ENCODE data around the gene IDI2. TPM values are rescaled to one million over a fixed set of nuclear protein-coding genes. Genes with fewer than 3 reads are reported as not detected.
"Not testable (repeated sequence)": the region's sequence is repeated elsewhere in the genome, so short reads cannot be mapped to it uniquely, and the experiment has no call there.

Gene IDI2
- not detected for polyA plus RNA-seq (ENCODE audit: insufficient read length in 3 of 3)

GRCh38 chr10:1025683-1026082, at the start of gene IDI2:
IDI2 (minus strand) TSS chr10:1025859; CDS start chr10:1024723, 1,136 bp downstream.
- DNase-seq (ENCODE audit: low read depth in 3 of 3, low spot score in 2 of 3), result no peak

- DNase-seq (ENCODE audit: low read depth in 3 of 3, low spot score in 2 of 3), result no peak
Observed at GRCh38 chr10:1074748-1075308, 49.2 kb upstream of the IDI2 start.

- no peak for DNase-seq (ENCODE audit: low read depth in 3 of 3, low spot score in 2 of 3)
Observed at GRCh38 chr10:1074052-1074747, 48.5 kb upstream of the IDI2 start.

DNA sequence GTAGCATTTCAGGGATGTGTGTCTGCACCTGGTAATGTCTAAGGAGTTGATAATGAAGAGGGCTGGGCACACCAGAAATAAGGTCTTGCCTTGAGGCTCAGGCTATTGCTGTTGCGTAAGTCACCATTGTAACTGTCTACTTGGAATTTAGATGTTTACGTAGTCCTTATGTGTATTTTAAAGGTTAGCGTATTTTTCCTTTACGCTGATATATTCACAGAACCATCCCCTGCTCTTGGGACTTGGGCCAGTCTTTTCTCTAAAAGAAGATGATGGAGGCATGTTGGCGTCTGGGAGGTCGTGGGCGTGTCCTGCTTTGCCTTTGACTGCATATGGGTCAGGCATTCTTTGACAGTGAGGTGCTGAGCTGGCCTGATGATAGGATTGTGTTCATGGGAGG, 45.3 kb upstream of the IDI2 start:
- no peak for DNase-seq (ENCODE audit: low read depth in 3 of 3, low spot score in 2 of 3)

GRCh38 chr10:1068380-1069361, 43.0 kb upstream of the IDI2 start:
- DNase-seq (ENCODE audit: low read depth in 3 of 3, low spot score in 2 of 3), result no peak

DNA sequence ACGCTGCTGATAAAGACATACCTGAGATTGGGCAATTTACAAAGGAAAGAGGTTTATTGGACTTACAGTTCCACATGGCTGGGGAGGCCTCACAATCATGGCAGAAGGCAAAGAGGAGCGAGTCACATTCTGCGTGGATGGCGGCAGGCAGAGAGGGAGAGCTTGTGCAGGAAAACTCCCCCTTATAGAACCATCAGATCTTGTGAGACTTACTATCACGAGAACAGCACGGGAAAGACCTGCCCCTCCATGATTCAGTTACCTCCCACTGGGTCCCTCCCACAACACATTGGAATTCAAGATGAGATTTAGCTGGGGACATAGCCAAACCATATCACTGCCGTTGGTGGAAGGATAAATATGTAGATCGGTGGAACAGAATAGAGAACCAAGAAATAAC, 41.1 kb upstream of the IDI2 start:
- DNase-seq (ENCODE audit: low read depth in 3 of 3, low spot score in 2 of 3), result not testable (repeated sequence)

GRCh38 chr10:1064964-1065247, 39.2 kb upstream of the IDI2 start:
- DNase-seq (ENCODE audit: low read depth in 3 of 3, low spot score in 2 of 3), result no peak

- no peak for DNase-seq (ENCODE audit: low read depth in 3 of 3, low spot score in 2 of 3)
Observed at GRCh38 chr10:1063232-1063865, 37.7 kb upstream of the IDI2 start.

DNA sequence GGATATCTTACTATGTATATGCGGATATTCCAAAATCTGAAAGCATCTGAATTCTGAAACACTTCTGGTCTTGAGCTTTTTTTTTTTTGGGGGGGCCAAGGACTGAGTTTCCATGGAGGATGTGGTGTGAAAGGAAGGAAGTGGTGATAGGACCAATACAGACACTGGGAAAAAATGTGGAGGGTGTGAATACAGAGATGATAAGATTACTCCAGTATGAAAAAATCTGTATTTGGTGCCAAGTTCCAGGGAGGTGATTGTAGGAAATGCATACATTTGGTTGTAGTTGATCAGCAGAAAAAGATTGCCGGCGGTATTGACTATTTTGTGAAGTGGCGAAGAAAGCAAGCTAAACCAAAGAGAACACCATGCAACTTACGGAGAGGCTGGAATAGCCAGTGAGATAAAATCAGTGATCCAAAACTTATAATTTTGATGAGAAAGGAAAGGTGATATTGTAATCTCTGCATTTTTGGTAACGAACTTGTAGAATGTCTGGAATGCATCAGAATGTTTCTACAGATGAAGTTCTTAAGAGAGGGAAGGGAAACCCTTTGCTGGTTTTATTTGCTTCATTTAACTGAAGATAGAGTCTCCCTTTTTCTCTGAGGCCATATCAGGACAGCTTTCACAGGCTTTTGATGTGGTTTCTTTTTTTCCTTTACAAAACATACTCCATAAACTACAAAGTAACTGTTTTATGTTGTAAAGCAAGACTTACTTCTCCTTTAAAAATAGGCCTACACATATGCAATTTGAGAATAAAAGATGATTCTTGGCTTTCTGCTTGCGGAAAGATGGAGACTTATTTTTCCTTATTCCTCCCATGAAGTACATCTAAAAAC, 36.5 kb upstream of the IDI2 start:
- no peak for DNase-seq (ENCODE audit: low read depth in 3 of 3, low spot score in 2 of 3)

DNA sequence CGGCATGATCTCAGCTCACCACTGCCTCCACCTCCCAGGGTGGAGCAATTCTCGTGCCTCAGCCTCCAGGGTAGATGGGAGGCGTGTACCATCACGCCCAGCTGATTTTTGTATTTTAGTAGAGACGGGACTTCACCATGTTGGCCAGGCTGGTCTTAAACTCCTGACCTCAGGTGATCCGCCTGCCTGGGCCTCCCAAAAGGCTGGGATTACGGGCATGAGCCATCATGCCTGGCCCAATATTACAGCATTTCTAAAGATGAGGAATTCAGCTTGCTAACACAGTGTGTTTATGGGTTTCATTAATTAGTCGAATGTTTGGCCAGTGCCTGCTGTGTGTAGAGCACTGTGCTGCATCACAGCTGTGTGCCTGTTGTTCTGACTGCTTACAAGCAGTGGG, 34.2 kb upstream of the IDI2 start:
- DNase-seq (ENCODE audit: low read depth in 3 of 3, low spot score in 2 of 3), result no peak

DNA sequence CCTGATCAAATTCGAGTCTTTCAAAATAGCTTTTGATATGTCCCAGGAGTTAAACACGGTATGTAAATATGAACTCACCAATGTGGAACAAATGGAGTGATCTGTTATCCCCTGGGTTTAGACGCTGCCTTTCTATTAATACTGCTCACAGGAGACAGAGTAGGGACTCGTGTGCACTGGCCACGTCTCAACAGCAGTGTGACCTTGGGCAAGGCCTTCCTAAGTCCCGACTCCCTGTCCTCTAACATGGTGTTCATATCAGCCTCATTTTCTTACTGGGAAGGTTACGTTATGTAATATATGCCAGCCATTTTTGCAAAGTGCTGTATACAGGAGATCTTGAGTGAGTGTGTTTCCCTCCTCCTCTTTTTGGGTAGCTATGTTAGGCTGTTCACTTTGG, 32.4 kb upstream of the IDI2 start:
- DNase-seq (ENCODE audit: low read depth in 3 of 3, low spot score in 2 of 3), result no peak

DNA sequence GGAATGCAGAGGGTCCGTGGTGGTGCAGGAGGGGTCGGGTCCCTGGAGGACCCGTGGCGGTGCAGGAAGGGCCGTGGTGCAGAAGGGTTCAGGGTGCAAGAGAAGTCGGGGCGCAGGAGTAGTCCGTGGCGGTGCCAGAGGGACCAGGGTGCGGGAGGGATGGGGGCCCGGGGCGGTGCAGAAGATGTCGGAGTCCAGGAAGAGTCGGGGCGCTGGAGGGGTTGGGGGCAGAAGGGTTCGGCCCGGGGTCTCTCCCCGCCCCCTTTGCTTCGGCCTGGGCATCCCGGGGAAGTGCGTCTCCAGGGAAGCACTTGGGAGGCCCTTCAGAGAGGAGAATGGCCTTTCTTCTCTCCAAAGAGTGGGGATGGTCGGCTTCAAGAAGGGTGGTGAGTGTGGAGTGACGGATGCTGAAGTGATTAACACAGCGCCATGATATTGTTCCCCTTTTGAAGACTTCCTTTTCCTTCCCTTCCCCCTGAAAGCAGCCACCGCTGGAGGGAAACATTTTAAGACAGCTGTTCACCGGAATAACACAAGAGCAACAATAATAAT, 31.5 kb upstream of the IDI2 start:
- DNase-seq (ENCODE audit: low read depth in 3 of 3, low spot score in 2 of 3), result no peak

- DNase-seq (ENCODE audit: low read depth in 3 of 3, low spot score in 2 of 3), result peak; percentile 54 to 71 (median 67)
Observed at GRCh38 chr10:1056326-1057105, 30.9 kb upstream of the IDI2 start, which contains the start of gene WDR37. WDR37 (plus strand) TSS chr10:1056385; CDS start chr10:1072156, 15,771 bp downstream.

- DNase-seq (ENCODE audit: low read depth in 3 of 3, low spot score in 2 of 3), result no peak
Observed at GRCh38 chr10:1054684-1055083, 29.0 kb upstream of the IDI2 start.

GRCh38 chr10:1050554-1050953, 24.9 kb upstream of the IDI2 start:
- no peak for DNase-seq (ENCODE audit: low read depth in 3 of 3, low spot score in 2 of 3)

DNA sequence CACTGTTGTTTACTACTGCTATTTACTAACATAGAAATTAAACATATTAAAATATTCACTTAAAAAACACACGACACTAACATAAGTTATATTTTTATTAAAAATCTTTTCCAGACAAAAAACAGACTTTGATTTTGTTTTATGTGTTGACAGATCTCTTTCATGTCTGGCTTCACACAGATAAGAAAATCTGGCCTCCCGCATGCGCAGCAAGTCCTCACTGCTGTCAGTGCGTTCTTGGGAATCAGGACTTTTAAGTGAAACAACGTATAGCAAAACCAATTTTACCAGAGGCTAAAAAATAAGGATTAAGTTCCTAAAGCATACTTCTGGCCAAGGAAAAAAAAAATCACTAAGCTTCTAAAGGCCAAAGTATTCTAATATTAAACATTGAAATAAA, 24.5 kb upstream of the IDI2 start:
- no peak for DNase-seq (ENCODE audit: low read depth in 3 of 3, low spot score in 2 of 3)

DNA sequence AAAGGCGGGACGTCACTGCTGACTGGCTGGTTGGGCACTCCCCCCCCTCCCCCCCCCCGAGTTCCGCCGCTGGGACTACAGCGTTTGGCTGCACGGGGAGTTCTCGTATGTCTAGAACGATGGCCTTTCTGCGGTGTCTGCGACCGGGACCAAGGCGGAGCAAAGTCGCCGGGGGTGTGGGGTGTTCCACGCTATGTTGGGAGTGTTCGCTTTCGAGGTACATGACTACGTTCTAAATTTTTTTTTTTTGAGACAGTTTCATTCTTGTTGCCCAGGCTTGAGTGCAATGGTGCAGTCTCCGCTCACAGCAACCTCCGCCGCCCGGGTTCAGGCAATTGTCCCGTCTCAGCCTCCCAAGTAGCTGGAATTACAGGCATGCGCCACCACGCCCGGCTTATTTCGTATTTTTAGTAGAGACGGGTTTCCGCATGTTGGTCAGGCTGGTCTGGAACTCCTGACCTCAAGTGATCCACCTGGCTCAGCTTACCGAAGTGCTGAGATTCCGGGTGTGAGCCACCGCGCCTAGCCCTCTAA, 23.8 kb upstream of the IDI2 start:
- DNase-seq (ENCODE audit: low read depth in 3 of 3, low spot score in 2 of 3), result no peak

DNA sequence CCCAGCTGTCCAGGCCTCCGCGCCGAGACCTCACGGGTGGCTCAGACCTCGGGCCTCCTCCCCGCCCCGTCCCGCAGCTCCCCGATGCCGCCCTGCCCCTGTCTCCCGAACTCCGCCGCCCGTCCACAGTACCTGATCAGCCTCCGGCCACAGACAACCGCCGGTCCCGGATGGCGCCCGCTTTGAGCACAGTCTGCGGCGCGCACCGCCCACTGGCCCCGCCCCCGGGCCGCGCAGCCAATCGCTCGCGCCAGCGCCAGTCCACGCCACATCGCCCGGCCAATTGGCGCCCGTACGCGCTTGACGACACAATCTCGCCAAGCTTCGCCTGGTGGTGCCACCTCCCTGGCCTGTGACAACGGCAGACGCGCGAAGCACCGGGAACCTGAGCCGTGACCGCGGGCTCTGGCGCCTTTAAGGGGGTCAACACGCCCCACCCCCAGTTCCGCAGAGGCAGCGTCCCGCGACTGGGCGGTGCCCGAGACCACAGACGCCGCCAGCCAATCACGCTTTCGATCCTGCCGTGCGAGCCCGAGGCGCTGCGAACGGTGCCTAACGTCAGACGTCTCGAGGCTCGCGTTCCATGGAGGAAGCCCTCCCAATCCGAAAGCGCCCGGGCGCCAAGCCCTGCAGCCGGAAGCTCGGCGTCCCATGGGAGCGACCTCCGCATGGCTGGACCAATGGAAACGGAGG, 23.2 kb upstream of the IDI2 start, which contains the start of gene IDI1:
Gene IDI1 (minus strand): TSS at position 388 of the 693 bp plus-strand sequence. CDS start 116 bp downstream, at position 272.
- peak; percentile 91 to 96 (median 95) for DNase-seq (ENCODE audit: low read depth in 3 of 3, low spot score in 2 of 3)
